NCI-H2081 (cell line): Measurements from ENCODE around the gene CPEB1.
"Not testable (repeated sequence)": the region's sequence is repeated elsewhere in the genome, so short reads cannot be mapped to it uniquely, and the experiment has no call there.

Experiments
- DNase-seq, 2 experiments: peaks; one replicate each; lab custom pipeline; 2025; lab: John Stamatoyannopoulos, UW

Gene CPEB1

GRCh38 chr15:82649226-82649999 lies 2.2 kb upstream of the CPEB1 start:
- no peak for DNase-seq

DNA sequence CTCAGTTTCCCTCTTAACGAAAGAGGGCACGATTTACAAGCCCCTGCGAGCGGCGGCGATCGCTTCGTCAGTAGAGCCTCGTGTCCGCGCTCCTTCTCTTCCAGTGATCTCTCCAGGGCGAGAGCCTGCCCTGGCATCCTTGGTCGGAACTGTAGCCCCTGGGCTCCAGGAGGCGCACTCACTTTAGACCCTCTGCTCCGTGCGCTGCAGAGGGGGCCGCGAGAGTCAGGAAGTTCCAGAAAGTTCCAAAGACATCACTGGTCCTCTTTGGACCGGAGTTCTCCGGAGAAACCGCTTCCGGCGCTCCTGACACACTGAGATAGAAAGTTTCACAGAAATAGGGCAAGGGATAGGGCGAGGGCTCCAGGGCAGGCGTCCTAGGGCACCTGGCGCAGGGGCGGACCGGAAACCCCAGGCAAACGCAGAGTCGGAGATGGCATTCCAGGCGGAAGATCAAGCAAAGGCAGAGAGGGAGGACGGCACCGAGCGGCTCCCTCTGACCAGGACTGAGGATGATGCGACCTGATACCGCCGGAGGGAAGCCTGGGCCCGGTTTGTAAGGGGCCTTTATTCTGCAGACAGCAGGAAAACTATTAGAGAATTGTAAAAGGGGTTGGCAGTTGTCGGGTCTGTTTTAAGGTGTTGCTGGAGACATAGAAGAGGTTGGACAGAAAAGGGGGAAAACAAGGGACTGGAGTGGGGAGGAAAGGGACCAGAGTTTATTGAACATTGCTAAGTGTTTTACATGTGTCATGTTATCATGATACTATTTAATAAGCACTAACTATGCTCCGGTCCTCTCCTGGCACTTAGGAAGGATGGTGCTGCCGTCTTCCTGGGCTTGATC lies 1.3 kb upstream of the CPEB1 start:
- DNase-seq: no peak

DNA sequence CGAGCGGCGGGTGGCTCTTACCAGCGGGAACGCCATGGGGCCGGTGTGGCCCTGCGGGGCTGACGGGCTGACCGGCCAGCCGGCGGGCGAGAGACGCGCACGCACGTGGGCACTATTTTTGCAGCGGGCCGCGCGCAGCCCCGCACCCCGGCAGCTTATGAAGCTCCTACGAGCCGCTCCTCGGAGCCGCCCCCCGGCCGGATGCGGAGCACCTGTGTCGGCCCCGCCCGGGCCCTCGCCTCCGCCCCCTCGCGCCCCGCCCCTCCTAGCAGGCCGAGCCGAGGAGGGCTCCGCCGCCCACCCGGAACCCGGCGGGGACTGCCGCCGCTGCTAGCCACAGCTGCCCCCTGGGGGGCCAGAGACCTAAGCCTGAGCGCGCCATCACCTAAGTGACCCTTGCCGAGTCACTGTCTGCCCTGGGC lies 683 bp upstream of the CPEB1 start:
- no peak for DNase-seq

DNA sequence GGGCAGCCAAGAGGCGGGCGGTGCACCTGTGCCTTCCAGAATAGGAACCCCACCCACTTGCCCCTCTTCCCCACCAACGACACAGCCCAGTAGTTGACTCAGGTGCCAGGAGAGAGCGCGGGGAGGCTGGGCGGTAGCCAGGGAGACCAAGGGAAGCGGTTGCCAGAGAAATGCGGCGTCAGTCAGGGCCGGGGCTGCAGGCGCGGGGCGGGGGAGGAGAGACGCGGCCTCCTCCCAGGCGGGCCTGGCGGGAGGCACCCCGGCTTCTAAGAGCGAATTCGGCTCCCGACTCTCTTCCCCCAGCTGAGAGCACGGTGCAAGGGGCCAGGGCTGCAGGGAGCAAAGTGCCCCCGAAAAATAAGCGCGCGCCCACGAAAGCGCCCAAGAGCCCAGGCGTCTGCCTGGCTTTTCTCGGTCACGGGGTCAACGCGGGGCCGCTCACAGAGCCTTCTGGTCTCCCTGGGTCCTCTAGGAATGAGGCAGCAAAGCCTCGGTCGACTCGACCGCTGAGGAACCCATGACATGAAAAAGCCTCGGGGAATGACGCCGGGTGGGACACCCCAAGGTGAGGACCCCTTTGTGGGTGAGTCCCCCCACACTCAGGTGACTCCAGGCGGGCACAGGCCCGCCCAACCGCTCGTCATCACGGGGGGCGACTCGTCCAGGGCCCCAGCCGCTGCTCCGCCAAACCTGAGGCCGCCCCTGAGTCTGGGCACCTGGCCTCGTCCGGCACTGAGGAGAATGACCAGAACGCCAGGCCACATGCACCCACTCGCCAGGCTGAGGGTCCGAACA lies 716 bp downstream of the CPEB1 start:
- peak in 1 of 2 experiments; percentile 7 for DNase-seq

DNA sequence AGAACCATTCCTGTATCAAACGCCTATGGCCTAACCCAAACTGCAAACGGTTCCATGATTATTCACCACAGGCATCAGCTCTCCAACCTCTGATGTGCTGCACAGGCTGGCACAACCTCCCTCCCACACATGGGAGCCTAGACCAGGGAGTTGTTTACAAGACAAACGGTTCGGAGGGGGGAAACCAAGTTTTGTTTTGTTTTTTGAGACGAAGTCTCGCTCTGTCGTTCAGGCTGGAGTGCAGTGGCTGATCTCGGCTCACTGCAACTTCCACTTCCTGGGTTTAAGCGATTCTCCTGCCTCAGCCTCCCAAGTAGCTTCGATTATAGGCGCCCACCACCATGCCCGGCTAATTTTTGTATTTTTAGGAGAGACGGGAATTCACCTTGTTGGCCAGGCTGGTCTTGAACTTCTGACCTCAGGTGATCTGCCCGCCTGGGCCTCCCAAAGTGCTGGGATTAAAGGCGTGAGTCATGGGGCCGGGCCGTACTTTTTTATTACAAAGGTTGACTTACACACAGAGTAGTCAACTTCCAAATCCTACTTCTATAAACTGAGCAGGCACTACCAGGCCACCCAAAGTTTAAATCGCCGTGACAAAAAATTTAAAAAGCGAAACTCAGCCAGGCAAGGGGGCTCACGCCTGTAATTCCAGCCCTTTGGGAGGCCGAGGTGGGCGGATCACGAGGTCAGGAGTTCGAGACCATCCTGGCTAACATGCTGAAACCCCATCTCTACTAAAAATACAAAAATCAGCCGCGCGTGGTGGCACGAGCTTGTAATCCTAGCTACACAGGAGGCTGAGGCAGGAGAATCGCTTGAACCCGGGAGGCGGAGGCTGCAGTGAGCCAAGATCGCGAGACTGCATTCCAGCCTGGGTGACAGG lies 2.0 kb downstream of the CPEB1 start:
- not testable (repeated sequence) for DNase-seq

DNA sequence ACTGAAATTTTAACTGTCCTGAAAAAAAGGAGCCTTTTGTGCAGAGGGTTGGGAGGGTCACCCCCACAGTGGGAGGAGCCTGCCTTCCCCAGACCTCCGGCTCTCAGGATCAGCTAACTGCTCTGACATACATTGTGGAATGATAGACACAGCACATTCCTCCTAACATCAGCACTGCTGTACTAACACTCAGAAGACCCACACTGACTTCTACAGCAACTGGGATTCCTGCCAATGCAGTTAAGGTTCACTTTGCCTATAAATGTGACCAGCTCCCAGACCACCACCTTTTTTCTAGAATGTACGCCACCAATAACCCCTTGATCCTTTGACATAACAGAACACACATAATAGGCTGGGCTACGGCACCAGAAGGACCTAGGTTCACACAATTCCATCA lies 3.2 kb downstream of the CPEB1 start:
- DNase-seq: no peak

DNA sequence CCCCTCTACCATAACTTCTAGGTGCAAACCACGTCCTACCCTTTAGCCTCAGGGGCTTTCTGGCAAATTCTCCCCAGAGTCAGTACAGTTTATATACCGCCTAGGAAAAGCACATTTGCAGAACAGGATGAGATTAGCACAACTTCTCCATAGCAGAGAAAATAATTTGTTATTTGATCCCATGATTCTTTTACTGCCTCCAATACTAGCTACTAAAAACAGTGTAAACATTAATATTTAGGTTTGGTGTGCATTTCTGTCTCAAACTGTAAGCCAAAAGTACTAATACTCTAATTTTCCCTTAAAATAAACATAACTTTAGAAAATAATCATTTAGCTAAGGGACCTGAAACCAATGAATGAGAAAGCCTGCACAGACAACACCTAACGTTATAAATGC lies 4.5 kb downstream of the CPEB1 start:
- no peak for DNase-seq

- DNase-seq: no peak
Observed at GRCh38 chr15:82641129-82641798, 5.9 kb downstream of the CPEB1 start.

DNA sequence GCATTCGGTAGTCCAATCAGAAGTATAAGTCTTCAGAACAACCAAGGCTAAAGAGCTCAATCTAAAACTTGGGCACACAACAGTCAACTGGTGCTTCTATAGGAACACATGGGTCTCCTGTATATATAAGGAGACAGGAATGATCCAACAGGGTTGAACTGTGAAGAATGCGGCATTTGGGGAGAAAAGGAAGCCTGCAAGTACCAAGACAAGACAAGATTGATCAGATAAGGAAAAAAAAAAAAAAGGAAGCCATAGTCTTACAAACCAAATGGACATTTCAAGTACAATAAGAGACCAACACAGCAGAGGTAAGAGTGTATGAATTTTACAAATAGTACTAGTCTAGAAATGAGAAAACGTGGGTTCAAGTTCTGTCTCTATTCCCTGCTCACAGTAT lies 6.5 kb downstream of the CPEB1 start:
- DNase-seq: no peak

- no peak for DNase-seq
Observed at GRCh38 chr15:82635798-82636197, 11.4 kb downstream of the CPEB1 start.

GRCh38 chr15:82630033-82630432 lies 17.1 kb downstream of the CPEB1 start:
- no peak for DNase-seq

- no peak for DNase-seq
Observed at GRCh38 chr15:82625136-82625535, 22.0 kb downstream of the CPEB1 start.

DNA sequence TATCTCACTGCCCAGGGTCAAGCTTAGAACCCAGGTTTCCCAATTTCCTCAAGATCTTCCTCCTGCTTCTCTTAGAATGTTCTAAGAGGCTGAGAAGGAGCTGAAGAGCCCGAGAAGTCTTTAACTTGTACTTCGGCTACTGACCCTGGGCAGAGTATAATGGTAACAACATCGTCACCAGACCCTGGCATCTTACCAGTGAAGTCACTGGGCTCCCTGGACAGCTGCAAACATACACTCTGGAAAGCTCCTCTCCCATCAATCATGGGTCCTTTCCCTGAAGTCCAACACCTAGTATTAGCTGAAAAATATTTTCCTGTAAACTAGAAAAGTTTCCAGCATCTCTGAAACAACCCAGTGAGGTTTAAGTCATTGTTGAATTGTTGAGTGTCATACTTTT lies 22.7 kb downstream of the CPEB1 start:
- no peak for DNase-seq

- no peak for DNase-seq
Observed at GRCh38 chr15:82624008-82624407, 23.2 kb downstream of the CPEB1 start.

DNA sequence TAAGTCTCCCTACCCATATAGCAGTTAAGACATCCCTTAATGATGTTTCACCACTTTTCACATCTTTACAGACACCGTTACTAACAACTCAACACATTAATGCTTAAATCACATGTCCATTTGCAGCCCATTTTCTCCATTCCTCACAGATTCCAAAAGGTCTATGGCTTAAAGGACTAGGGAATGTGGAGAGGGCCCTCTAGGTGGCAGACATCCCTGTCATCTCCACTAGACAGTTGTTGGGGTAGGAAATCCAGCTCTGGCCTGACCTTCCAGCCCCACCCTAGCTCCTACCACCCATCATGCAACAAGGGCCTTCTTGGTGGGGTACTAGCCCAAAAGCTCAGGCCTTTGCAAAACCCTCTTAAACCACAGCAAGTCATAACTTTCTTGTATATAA lies 25.2 kb downstream of the CPEB1 start:
- DNase-seq: no peak

DNA sequence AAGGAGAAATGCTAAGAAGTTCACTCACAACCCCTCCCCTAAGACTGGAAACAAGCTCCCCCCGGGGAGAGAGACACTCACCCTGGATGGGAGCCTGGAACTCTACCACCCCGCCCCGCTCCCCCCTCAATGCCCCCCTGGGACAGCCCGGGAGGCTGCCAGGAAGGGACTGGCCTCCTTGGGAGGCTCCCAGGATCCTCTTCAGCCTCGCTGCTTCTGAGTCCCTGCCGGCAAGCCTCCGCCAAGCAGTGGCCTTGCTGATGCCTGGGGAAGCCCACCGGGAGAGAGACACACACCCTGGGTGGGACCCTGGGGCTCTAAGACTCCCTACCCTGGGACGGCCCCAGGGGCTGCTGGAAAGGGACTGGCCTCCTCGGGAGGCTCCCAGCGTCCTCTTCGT lies 33.4 kb downstream of the CPEB1 start:
- DNase-seq: no peak

- DNase-seq: no peak
Observed at GRCh38 chr15:82611348-82611747, 35.8 kb downstream of the CPEB1 start.

DNA sequence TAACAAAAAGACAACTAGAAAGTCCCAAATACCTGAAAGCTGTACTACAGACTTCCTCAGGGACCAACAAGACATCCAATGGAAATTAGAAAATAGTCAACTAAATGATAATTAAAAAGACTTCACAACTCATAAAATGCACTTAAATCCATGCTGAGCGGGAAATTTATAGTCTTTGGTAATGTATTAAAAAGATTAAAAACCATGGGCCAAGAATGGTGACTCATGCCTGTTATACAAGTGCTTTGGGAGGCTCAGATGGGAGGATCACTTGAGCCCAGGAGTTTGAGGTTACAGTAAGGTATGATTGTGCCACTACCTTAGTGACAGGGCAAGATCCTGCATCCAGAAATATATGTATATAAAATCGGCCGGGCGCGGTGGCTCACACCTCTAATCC lies 45.0 kb downstream of the CPEB1 start:
- DNase-seq: no peak

- DNase-seq: no peak
Observed at GRCh38 chr15:82599862-82600261, 47.3 kb downstream of the CPEB1 start.

DNA sequence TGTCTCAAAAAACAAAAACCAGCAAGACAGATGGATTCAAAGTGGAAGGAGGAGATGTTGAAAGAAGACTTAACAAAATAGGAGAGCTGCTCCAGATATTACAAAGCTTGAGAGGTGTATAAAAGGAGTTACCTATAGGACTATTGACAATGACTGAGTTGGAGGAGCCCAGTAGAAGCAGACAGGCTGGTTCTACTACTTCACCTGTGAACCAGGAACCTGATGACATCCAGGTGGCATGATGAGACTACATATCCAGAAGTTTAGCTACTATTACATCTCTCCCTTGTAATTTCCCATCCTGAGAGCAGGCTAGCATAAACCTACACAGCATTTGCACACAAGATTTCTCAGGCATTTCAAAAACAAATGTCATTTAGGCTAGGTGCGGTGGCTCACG lies 49.3 kb downstream of the CPEB1 start:
- no peak for DNase-seq

DNA sequence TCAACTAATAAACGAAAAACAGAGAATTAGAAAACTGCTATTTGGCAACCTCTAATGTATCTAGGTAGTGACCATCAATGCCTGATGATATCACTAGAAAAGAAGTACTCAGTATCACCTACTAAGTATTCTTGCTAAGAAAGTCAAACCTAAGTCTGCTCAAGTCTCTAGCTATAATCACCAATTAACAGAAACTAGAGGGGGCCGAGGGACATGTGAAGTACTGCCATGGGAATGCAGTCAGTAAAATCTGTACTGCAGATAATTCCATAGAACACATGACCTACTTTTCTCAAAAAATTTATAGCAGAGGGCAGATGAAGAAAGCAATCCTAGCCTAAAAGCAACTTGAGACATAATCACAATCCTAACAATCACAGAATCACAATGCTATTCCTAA lies 51.4 kb downstream of the CPEB1 start:
- DNase-seq: no peak
